Anterior cingulate cortex (tissue), 58 donors: ENCODE measurements around the gene OR2T27.
"Not testable (repeated sequence)": the region's sequence is repeated elsewhere in the genome, so short reads cannot be mapped to it uniquely, and the experiment has no call there.

Experiments
- DNase-seq, 58 donors: peaks; one replicate each; lab custom pipeline; 2025; lab: John Stamatoyannopoulos, UW

Gene OR2T27, protein sequence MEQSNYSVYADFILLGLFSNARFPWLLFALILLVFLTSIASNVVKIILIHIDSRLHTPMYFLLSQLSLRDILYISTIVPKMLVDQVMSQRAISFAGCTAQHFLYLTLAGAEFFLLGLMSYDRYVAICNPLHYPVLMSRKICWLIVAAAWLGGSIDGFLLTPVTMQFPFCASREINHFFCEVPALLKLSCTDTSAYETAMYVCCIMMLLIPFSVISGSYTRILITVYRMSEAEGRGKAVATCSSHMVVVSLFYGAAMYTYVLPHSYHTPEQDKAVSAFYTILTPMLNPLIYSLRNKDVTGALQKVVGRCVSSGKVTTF

DNA sequence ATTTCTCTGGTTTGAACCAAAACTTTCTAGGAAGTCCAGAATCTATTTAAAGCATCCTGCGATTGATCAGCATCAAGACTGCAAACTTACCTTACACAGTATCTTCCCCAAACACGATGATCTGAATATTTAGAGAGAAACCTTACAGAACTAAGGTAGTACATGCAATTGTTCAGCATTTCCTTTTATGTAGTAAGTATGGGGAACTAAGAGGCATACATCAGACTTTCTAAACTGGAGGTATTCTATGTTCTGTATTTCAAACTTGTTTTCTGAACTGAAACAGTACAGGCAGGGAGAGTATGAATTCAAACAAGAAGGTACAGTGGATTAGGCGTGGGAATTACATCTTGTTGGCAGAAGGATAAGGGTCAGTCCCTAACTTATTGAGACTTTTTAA is at the start of gene OR2T27:
TSS of gene OR2T27 (minus strand) at position 175 of the 400 bp plus-strand sequence. CDS start 4,644 bp downstream, outside the sequence.
- not testable (repeated sequence) for DNase-seq

DNA sequence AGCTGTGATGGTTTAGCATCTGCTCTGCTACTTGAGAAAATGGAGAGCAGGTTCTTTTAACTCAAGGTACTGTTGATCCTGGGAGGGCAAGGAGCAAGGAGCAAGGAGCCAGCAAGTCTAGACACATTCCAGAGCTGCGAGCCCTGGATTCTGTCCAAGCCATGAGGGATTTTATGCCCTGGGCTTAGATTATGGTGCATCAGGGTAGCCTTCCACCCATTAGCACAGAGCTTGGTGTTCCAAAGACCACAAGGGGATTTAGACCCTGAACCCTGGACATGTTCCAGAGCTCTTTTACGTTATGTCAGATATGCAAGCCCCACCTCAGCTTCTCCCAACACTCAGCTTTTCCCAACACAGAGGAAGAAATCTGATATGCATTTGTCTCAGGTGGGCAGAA is 49.3 kb upstream of the OR2T27 start:
- DNase-seq, result no peak

DNA sequence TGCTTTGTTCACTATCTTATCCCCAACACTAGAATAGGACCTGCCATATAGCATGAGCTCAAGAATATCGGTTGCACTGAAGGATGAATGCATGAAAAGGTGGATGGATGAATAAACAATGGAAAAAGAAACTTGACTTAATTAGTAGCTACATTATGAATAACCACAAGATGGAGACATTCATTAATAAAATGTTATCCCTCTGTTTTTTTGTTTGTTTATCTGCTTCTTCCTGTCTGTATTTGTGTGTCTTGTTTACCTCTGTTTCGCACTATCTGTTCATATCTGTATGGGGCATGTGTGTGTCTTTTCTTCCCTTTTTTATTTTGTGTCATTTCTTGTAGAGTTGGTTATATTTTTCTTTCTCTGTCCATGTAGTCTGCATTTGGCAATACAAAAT is 48.3 kb upstream of the OR2T27 start:
- no peak for DNase-seq

DNA sequence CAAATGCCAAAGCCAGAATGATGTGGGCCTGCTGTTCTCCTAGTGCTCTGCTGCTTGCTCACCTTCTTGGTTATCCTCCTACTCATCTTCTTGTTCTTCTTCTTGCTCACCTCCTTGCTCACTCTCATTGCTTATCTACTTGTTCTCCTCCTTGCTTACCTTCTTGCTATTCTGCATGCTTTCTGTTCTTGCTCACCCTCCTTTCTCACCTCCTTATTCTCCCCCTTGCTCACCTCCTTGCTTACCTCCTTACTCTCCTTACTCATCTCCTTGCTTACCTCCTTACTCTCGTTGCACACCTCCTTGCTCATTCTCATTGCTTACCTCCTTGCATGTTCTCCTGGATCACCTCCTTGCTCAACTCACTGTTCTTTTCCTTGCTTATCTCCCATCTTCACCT is 47.4 kb upstream of the OR2T27 start, which contains the start of gene OR14I1:
TSS of gene OR14I1 (minus strand) at position 53 of the 400 bp plus-strand sequence.
- DNase-seq, result no peak

DNA sequence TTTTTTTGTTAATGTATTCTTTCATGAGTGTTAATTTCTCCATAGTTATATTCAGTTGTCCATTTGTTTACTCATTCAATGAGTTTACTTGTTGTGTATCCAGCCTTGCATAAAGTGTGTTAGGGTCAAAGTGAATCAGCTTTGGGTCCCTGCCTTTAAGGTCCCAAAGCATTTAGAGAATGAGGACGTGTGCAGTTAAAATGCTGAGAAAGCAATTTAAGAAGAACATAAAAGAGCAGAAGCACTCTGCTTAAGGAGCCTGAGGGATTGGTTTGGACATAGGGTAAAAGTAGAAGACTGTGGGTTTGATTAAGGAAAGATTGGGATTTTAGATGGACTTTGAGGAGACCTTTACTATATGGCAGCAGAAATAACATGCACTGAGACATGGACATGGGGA is 43.8 kb upstream of the OR2T27 start:
- DNase-seq, result no peak

DNA sequence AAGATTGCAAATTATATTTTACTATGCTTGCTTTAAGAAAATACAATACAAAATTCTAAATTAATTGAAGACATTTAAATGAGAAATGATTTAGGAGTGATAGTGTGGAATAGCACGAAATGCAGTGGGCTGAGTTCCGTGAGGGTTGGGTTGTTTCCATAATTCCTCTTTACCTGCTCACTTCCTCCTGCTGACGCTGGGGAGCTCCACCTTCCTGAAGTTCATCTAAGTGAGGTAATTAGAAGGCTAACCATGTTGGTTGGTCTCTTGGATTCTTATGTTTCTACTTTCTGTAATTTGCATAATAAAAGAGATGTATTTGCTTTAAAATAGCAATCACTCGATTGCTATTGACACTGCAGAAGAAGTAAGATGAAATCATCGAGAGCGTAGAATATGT is 42.6 kb upstream of the OR2T27 start:
- DNase-seq, result no peak

DNA sequence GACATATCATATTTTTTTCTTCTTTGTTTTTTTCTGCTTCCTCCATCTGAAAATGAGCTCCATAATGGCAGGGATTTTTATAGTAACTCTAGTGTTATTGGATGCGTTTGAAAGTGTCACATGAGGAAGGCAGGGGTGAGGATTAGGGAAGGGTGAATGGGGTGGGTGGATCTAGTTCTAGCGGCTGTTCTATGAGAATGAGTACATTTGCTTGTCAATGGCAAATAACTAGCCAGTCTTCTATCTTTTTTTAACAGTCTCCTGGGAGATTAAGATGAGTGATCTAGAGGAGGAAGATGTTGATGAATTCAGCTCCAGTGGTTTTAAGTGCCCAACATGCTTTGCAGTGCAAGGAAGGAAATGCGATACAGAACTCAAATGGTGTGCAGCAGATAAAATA is 41.4 kb upstream of the OR2T27 start:
- DNase-seq, result no peak

DNA sequence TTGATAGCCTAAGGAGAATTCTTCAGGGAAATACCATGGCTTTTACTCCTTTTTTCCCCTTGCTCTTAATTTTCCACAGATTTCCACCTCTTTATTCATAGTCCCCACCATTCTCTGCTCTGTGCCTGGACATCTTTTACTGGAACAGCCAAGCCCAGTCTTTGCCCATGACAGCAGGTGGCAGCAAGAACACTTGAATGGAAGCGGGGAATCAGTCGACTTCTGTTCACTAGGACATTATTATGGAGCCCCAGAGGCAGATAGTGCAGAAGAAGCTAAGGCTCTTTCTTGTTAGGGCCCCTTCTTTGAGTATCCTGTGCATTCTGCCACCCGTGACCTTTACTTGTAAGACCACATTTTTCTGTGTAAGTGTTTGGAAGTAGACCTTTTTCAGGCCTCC is 40.9 kb upstream of the OR2T27 start:
- DNase-seq, result no peak

DNA sequence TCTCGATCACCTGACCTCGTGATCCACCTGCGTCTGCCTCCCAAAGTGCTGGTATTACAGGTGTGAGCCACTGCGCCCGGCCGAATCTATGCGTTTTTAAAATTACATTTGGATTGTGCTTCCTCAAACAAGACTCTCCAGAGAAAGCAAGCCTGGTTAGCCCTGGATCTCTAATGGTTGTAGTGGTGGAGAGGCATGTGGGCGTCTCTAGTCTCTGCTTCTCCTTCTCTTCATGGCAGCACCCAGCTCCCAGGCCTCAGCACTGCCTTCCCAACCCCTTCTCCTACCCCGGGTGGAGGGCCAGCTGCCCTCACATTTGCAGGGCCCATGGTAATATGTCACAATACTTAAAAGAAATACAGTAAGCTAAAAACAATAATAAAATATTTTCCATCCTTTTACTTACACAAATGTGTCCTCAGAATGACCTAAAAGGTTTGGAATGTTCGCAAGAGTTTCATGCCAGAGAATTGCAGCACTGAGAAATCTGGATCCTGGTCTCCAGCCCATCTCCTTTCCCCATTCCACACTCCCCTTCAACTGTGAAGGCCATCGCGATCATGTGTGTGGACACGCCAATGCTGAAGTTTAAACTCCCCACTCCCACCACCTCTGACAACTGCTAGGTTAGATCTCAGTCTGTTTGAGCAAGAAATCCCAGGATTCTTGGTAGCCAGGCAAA is 40.3 kb upstream of the OR2T27 start:
- DNase-seq, result no peak

DNA sequence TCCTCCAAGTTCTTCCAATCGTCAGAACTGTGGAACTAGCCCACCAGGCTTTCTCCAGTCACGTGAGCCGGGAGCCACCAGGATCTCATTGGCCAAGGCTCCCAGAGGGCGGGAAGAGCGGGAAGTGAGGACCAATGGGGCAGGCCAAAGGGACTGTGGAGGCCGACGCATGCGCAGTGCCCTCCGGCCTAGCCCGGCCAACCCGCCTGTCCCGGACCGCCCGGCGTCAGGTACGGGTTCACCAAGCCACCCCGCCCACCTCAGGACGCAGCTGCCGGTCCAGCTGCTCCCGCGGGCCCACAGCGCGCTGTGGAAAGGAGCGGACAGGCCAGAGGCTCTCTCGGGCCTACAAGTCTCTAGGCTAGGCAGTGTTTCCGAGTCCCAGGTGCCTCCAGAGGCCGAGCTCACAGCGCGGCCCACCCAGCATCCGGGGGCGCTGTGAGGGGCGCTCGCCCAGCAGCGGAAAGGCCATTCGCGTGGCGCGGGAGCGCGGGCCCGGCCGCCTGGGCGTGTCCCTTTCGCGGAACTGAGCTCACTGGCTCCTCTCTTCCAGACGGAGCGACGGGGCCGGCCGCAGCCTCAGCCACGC is 36.3 kb upstream of the OR2T27 start:
- DNase-seq, result no peak

DNA sequence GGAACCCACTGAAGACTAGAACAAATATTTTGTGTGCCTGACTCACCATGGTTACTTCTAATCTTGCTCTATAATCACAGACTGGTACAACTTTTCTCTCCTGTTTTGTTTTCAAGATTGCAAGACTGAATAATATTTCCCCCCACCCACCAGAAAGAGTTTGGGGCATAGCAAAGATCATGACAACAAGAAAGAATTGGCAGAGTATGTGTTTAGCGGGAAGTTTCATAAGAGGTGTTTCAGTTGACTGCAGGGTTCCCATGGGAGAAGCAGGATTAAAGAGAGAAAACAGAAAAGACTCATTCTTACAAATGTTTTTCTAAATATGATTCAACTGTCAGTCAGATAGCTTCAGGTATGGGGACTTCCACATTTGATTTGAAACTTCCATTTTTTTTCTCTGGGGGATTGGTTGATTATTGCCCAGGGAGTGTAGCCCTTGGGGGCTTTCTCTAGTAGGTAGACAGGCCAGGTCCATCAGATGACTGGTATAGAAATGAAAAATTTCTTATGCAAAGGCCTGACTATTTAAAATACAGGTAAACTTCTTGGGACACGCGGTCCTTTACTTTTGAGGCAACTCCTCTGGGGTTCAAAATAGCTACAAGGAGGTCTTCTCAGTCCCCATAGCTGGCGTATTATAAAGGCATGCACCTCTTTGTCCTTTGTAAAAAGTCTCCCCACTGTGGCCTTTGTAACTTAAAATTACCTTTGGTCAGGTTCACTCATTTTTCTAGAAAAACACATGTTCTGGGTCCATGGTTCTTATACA is 33.4 kb upstream of the OR2T27 start:
- no peak for DNase-seq

DNA sequence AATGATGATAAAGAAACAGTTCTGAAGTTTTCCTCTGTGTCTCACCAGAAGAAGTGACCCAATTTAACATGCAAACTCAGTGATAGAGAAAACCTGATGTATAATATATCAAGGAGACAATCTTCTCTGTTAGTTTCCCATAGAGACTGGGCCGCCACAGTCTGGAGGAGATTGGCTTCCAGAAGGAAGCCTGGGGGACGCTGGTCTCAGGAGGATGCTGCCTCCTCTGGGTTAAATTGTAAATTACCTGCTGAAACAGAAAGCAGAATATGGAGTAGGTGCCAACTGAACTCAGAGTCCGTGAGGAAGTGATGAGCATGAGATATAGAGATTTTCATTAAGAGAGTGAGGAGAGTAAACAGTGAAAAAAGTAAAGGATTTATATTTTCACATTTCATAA is 31.5 kb upstream of the OR2T27 start:
- DNase-seq, result no peak

DNA sequence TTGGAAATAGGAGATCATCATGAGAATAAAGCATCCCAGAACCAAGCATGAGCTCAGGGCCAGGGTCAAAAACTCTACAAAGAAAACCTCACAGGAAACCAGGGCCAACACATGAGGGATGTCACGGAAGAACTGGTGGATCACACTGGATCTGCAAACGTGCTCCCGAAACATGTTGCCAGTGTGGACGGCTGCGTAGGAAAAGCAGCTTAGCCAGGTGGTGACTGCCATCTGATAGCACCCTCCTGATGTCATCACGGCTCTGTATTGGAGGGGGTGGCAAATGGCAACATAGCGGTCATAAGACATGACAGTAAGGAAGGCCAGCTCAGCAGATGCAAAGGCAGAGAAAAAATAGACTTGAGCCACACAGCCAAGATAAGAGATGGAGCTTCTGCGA is 26.3 kb upstream of the OR2T27 start:
- DNase-seq, result no peak

DNA sequence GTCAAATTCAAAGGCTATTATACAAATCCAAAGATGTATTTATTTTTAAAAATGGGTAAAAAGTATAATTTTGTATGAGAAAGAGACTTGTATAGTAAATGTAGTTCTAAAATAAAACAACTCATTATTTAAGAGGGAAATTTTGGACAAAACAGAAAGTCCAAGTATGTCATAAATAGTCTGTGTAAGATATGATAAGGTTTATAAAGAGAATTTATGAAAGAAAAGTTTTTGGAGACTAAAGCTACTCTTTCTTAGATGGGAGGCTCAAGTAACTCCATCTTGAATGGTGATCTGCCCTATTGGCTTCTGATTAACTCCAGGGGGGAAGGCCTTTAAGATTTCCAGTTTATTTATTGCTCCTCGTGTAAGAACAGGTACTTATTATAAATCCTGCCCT is 14.7 kb upstream of the OR2T27 start:
- no peak for DNase-seq

DNA sequence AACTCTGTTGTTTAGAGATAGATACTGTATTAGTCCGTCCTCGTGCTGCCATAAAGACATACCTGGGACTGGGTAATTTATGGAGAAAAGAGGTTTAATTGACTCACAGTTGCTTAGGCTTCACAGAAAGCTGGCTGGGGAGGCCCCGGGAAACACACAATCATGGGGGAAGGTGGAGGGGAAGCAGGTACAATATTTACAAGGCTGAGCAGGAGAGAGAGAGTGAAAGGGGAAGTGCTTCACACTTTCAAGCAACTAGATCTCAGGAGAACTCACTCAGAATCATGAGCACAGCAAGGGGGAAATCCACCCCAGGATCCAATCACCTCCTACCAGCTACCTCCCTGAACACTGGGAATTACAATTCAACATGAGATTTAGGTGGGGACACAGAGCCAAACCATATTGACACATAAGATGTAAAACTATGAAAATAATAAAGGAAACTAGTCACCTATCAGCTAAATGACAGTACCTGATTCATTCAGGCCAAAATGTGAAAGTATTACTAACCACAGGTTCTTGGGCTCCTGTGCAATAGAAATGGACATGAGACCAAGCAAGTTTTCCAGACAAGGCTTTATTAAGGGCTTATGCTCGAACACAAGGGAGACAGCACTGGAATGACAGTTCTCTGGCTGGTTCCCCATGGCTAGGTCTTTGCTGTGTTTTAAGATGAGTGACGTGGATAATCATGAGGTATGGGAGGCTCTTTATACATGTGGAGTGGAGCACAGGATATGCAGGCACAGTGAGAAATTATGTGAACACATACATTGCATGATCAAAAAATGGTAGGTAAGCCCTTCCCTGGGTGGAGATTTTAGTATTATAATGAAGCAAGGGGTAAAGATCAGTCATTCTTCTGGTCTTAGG is 8.4 kb upstream of the OR2T27 start:
- not testable (repeated sequence) for DNase-seq

DNA sequence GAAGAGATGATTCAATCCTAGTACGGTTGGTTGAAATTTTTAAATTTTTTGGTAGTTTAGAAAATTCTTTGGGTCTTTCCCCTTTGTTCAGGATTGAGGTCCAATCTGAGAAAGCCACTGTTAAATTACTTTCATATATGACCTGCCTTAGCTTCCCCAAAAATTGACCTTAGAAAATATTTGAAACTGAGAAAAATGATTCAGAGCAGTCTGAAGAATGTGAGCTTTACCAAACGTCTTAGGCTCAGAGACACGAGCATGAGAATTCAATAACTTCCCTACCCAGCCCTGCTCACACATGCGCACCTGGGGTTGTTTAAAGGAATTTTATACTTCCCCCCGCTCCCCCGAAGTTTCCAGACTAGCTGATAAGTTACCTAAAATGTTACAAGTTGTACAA is 1.5 kb upstream of the OR2T27 start:
- not testable (repeated sequence) for DNase-seq

DNA sequence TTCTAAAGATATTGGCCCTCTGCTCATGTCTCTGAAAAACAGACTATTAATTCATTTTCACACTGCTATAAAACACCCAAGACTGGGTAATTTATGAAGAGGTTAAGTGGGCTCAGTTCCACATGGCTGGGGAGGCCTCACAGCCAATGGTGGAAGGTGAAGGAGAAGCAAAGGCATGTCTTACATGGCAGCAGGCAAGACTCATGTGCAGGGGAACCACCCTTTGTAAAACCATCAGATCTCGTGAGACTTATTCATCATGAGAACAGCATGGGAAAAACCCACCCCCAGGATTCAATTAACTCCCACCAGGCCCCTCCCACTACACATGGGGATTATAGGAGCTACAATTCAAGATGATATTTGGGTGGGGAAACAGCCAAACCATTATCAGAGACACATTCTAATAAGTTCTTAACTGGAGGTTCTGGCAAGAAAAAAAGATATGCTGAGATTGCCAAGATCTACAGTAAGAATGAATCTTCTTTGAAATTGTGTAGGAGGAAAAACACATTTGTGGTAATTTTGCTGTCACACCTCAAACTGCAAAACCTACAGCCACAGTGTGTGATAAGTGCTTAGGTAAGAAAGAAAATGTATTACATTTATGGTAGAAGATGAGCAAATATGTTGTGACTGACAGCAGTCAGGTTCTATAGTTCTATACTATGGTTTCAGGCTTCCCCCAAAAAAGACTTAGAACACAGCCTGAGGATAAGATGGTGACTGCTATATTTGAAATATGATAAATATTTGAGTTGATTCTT is 6.4 kb downstream of the OR2T27 start:
- not testable (repeated sequence) for DNase-seq

DNA sequence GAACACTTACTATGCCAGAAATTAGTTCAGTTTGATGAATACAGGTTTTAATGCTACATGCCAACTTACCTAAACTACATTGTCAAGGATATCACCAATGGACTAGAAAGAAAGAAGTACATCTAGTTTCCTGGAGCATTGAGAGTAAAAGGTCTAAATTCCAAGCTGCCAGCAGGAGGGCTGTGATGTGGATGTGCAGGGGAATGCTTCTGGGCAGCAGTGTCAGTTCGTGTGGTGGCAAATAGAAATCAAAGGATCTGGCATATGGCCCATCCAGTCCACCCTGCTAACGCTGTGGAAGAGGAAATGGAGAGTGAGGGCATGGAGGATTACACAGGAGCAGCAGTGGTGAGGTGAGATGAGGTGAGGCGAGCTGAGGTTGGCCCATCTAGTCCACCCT is 10.2 kb downstream of the OR2T27 start, which contains the start of gene OR2T35:
TSS of gene OR2T35 (minus strand) at position 101 of the 400 bp plus-strand sequence. CDS start 6,020 bp downstream, outside the sequence.
- DNase-seq, result not testable (repeated sequence)
